VCaP (cell line): ENCODE data around the gene EEFSEC.

ENCODE experiments used
- H3K27ac ChIP-seq: fragments of 450-650 bp; 2 replicates; pipeline ENCODE4 v1.5.1; 2017
- TF ChIP-seq, protein P1 (sequence below): fragments of 450-650 bp; conservative IDR thresholded peaks from 2 replicates; pipeline ENCODE4 v1.5.1; 2017; ENCODE audit warnings: mild to moderate bottlenecking, moderate library complexity

Gene EEFSEC

GRCh38 chr3:128383316-128384235 is 230.3 kb downstream of the EEFSEC start:
- TF ChIP-seq, protein P1, sequence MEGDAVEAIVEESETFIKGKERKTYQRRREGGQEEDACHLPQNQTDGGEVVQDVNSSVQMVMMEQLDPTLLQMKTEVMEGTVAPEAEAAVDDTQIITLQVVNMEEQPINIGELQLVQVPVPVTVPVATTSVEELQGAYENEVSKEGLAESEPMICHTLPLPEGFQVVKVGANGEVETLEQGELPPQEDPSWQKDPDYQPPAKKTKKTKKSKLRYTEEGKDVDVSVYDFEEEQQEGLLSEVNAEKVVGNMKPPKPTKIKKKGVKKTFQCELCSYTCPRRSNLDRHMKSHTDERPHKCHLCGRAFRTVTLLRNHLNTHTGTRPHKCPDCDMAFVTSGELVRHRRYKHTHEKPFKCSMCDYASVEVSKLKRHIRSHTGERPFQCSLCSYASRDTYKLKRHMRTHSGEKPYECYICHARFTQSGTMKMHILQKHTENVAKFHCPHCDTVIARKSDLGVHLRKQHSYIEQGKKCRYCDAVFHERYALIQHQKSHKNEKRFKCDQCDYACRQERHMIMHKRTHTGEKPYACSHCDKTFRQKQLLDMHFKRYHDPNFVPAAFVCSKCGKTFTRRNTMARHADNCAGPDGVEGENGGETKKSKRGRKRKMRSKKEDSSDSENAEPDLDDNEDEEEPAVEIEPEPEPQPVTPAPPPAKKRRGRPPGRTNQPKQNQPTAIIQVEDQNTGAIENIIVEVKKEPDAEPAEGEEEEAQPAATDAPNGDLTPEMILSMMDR, result no peak
- H3K27ac ChIP-seq, result peak overlapping the region; percentile 100

GRCh38 chr3:128385080-128385832 is 232.0 kb downstream of the EEFSEC start:
- H3K27ac ChIP-seq, result peak overlapping the region; percentile 100
- TF ChIP-seq, protein P1, result no peak

DNA sequence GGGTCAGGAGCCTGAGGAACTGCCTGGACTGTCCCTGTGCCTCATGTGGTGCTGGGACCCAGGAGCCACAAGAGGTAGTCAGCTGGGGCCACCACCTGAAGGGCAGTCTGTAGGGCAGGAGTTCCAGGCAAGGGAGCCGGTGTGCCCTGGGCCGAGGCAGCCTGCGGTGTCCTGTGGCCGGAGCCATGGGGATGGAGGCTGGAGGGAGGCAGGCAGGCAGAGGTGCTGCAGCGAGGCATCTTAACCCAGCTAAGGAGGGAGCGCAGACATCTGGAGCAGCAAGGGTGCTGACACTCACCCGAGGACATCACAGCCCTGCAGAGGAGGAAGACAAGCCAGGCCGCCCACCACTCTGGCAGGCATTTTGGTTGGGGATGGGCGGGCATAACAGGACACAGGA is 235.7 kb downstream of the EEFSEC start:
- TF ChIP-seq, protein P1, result no peak
- no peak overlapping the region; the same call in 1 of the 2 replicates for H3K27ac ChIP-seq

DNA sequence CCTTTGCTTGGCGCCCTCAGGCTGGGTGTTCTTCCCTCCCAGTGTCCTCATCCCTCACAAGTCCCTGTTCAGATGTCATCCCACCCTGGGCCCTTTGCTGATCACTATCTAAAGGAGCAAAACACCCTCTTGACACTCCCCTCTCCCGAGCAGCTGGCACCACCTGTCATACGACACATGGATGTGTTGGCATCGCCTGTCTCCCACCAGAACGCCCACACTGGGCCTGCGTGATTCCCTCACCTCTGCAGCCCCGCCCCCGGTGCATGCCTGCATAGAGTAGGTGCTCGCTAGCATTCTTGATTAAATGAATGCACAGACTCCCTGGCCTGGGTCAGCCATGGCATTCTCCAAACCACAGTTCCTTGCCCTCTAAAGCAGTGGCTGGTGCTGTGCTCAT is 237.6 kb downstream of the EEFSEC start:
- H3K27ac ChIP-seq, result no peak overlapping the region
- TF ChIP-seq, protein P1, result no peak

GRCh38 chr3:128392021-128392420 is 238.7 kb downstream of the EEFSEC start:
- H3K27ac ChIP-seq, result no peak overlapping the region
- TF ChIP-seq, protein P1, result no peak

DNA sequence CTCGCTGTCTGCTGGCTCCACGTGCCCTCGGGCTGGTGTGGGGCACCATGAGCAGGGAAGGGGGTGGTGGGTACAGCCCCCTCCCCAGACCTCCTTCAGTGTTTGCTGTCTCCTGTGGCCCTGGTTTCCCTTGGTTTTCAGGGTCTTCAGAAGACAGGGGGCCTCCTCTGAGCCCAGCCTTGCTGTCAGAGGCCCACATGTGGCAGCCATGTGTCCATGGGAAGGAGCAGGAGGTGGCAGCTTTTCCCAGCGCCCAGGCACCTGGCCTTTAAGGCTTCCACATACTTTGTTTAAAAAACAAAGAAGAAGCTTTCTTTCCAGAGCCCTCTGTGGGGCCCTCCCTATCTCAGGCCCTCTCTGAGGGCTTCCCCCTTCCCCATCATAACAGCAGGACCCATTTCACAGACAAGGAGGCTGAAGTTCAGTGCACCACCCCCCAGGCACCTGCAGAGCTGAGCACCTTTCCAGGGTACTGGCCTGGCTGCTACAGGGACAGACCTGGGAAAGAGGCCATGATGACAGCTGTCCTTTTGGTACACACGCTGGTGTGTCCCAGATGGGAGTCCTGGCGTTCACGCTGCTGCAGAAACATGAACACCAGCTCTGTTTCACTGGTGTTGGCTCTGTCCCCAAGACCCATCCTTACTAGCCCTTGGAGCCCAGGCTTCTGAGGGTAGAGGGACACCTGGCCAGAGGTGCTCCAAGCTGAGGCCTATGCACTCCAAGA is 239.7 kb downstream of the EEFSEC start:
- TF ChIP-seq, protein P1, result no peak
- H3K27ac ChIP-seq, result peak overlapping the region; percentile 62

DNA sequence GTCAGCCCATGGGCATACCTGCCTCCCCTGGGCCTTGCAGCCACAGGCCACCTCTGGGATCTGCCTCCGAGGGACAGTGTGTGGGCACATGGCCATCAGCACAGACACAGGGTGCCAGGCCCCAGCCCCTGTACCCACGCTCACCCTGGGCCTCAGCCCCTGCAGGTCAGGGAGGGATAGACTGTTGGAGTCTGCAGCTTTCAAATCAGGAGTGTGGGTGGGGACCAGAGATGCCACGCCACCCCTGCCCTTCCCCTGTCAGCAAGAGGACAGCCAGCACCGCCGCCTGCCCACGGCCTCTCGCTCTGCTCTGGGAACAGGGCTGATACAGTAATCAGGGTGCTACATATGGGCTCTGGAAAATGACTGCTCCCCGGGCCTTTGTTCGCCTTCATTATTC is 240.8 kb downstream of the EEFSEC start:
- H3K27ac ChIP-seq, result peak overlapping the region; percentile 62
- TF ChIP-seq, protein P1, result no peak
